IMR-90 (cell line): ENCODE results near the gene PNISR. TPM values are rescaled to one million over a fixed set of nuclear protein-coding genes. Genes with fewer than 3 reads are reported as not detected.

Experiments used
- ATAC-seq: fragments of 200-7000 bp; cut with Tn5 transposase; 2 replicates; pipeline ENCODE4 v1.9.1; 2020; ENCODE audit warnings: low read depth, mild to moderate bottlenecking, moderate library complexity
- BruUV-seq: library from RNA; stranded (reverse); fragments of 400-500 nt; replicated peaks from 2 replicates; lab custom pipeline; 2021; lab: Mats Ljungman, UMichigan
- CTCF ChIA-PET: fragments of 300-600 bp; formaldehyde crosslinking; extraction: SDS; loops from one replicate; lab custom pipeline; 2021; ENCODE audit warnings: antibody characterized with exemption; lab: Yijun Ruan, JAX
- POLR2A ChIA-PET: fragments of 300-600 bp; sonication (Branson Sonifier 250); formaldehyde crosslinking; loops from one replicate; lab custom pipeline; 2022; ENCODE audit warnings: antibody characterized with exemption; ENCODE audit not compliant: unreplicated experiment; lab: Charles Lee
- DNase-seq: peaks from one replicate; pipeline ENCODE4 v3.0.0; 2013
- H2AFZ ChIP-seq: replicated peaks from 2 replicates; pipeline ENCODE3; 2013; ENCODE audit warnings: low read length, mild to moderate bottlenecking; ENCODE audit not compliant: poor library complexity
- H2AK5ac ChIP-seq: 2 replicates; pipeline ENCODE4 v1.6.1; 2013; ENCODE audit warnings: low read depth, low read length, inconsistent platforms
- H2AK9ac ChIP-seq: replicated peaks from 2 replicates; pipeline ENCODE3; 2013; ENCODE audit warnings: mild to moderate bottlenecking, low read depth, low read length, moderate library complexity; ENCODE audit not compliant: poor library complexity
- H2BK120ac ChIP-seq: 2 replicates; pipeline ENCODE4 v1.6.1; 2013; ENCODE audit warnings: low read depth, low read length, inconsistent platforms
- H2BK15ac ChIP-seq: 3 replicates; pipeline ENCODE4 v1.6.1; 2013; ENCODE audit warnings: low read depth, low read length, inconsistent platforms
- H2BK20ac ChIP-seq: 2 replicates; pipeline ENCODE4 v1.6.1; 2013; ENCODE audit warnings: low read depth, mild to moderate bottlenecking, inconsistent platforms, low read length, moderate library complexity
- H2BK5ac ChIP-seq: 2 replicates; pipeline ENCODE4 v1.6.1; 2013; ENCODE audit warnings: mild to moderate bottlenecking, low read depth, low read length, inconsistent platforms; ENCODE audit not compliant: poor library complexity, severe bottlenecking
- H3K14ac ChIP-seq: replicated peaks from 2 replicates; pipeline ENCODE4 v1.6.1; 2013; ENCODE audit warnings: low read depth, low read length, inconsistent platforms
- H3K18ac ChIP-seq: 2 replicates; pipeline ENCODE4 v1.6.1; 2013; ENCODE audit warnings: low read depth, low read length, control low read depth
- H3K23ac ChIP-seq: 2 replicates; pipeline ENCODE4 v1.6.1; 2013; ENCODE audit warnings: low read depth, low read length, inconsistent platforms
- H3K27ac ChIP-seq: 2 replicates; pipeline ENCODE4 v1.5.1; 2013; ENCODE audit warnings: mild to moderate bottlenecking, control low read depth, low read length; ENCODE audit not compliant: insufficient read depth
- H3K27me3 ChIP-seq: 2 replicates; pipeline ENCODE4 v1.6.1; 2013; ENCODE audit warnings: low read length; ENCODE audit not compliant: control insufficient read depth, insufficient read depth
- H3K36me3 ChIP-seq: 2 replicates; pipeline ENCODE4 v1.6.1; 2013; ENCODE audit warnings: low read length, mixed read lengths; ENCODE audit not compliant: control insufficient read depth, insufficient read depth
- H3K4ac ChIP-seq: 2 replicates; pipeline ENCODE4 v1.6.1; 2013; ENCODE audit warnings: low read depth, low read length, inconsistent platforms
- H3K4me1 ChIP-seq: 2 replicates; pipeline ENCODE4 v1.6.1; 2013; ENCODE audit warnings: low read length, mixed read lengths; ENCODE audit not compliant: control insufficient read depth, insufficient read depth
- H3K4me2 ChIP-seq: 2 replicates; pipeline ENCODE4 v1.6.1; 2013; ENCODE audit warnings: low read depth, mild to moderate bottlenecking, control low read depth, low read length, moderate library complexity
- H3K4me3 ChIP-seq: 2 replicates; pipeline ENCODE4 v1.5.1; 2013; ENCODE audit warnings: low read depth, mild to moderate bottlenecking, control low read depth, low read length, moderate library complexity; ENCODE audit not compliant: insufficient read depth
- H3K56ac ChIP-seq: 2 replicates; pipeline ENCODE4 v1.6.1; 2013; ENCODE audit warnings: low read length, inconsistent platforms; ENCODE audit not compliant: insufficient read depth; ENCODE audit errors: extremely low read depth
- H3K79me1 ChIP-seq, 2 experiments: 2 replicates each; pipeline ENCODE4 v1.6.1; 2013; ENCODE audit warnings: low read length in 2 of 2, inconsistent platforms in 1 of 2, low read depth in 1 of 2
- H3K9ac ChIP-seq: 2 replicates; pipeline ENCODE4 v1.6.1; 2013; ENCODE audit warnings: low read depth, low read length, control low read depth
- H3K9me1 ChIP-seq: 2 replicates; pipeline ENCODE4 v1.6.1; 2013; ENCODE audit warnings: low read length, inconsistent platforms; ENCODE audit not compliant: insufficient read depth
- H3K9me3 ChIP-seq: 2 replicates; pipeline ENCODE4 v1.6.1; 2013; ENCODE audit warnings: low read length; ENCODE audit not compliant: control insufficient read depth, insufficient read depth
- H4K20me1 ChIP-seq: 2 replicates; pipeline ENCODE4 v1.6.1; 2013; ENCODE audit warnings: low read length, inconsistent platforms; ENCODE audit not compliant: insufficient read depth
- H4K5ac ChIP-seq: 2 replicates; pipeline ENCODE4 v1.6.1; 2013; ENCODE audit warnings: mild to moderate bottlenecking, low read depth, low read length, control low read depth
- H4K8ac ChIP-seq, 2 experiments: 2 replicates each; pipeline ENCODE4 v1.6.1; 2013; ENCODE audit warnings: low read depth in 2 of 2, low read length in 2 of 2, control low read depth in 1 of 2, inconsistent platforms in 1 of 2
- H4K91ac ChIP-seq: 2 replicates; pipeline ENCODE4 v1.6.1; 2013; ENCODE audit warnings: low read depth, low read length, inconsistent platforms; ENCODE audit not compliant: insufficient read depth
- BHLHE40 ChIP-seq: fragments of 150-350 bp; IDR thresholded peaks from 2 replicates; pipeline ENCODE4 v1.6.1; 2016; ENCODE audit warnings: mild to moderate bottlenecking, low read depth, low read length
- MAFK ChIP-seq: IDR thresholded peaks from 2 replicates; pipeline ENCODE4 v1.6.1; 2012; ENCODE audit warnings: low read depth, low read length, improper control_type of control experiment
- MAZ ChIP-seq: IDR thresholded peaks from 2 replicates; pipeline ENCODE4 v1.6.1; 2012; ENCODE audit warnings: low read depth, mild to moderate bottlenecking, low read length, improper control_type of control experiment, moderate library complexity, borderline replicate concordance
- MXI1 ChIP-seq: IDR thresholded peaks from 2 replicates; pipeline ENCODE4 v1.6.1; 2012; ENCODE audit warnings: low read depth, mild to moderate bottlenecking, low read length, moderate library complexity, borderline replicate concordance
- NFE2L2 ChIP-seq: fragments of 150-350 bp; IDR thresholded peaks from 2 replicates; pipeline ENCODE4 v1.6.1; 2016; ENCODE audit warnings: low read depth, mild to moderate bottlenecking, low read length
- USF2 ChIP-seq: fragments of 150-350 bp; IDR thresholded peaks from 2 replicates; pipeline ENCODE4 v1.6.1; 2017; ENCODE audit warnings: mild to moderate bottlenecking, antibody characterized with exemption, low read length, low read depth
- dilution Hi-C: fragments of 300-500 bp; cut with HindIII; formaldehyde crosslinking; loops from one replicate; pipeline ENCODE4 v1.14.3; 2018; ENCODE audit warnings: low sequenced_read_pairs; ENCODE audit not compliant: unreplicated experiment
- in situ Hi-C: fragments of 300-500 bp; cut with MboI; formaldehyde crosslinking; loops from 3 replicates; pipeline ENCODE4 v1.14.3; 2019; ENCODE audit warnings: low sequenced_read_pairs, inconsistent platforms, mixed read lengths
- intact Hi-C: fragments of 100-400 bp; cut with micrococcal nuclease; formaldehyde crosslinking; loops from 2 replicates; pipeline ENCODE4 v1.10.0; 2022
- polyA plus RNA-seq, 3 experiments: library from polyadenylated mRNA; depleted of rRNA; stranded (reverse); fragments of >200 nt; gene quantifications; 2 replicates each; pipeline ENCODE4 v1.2.3, GENCODE V29; 2012; ENCODE audit warnings: low replicate concordance in 1 of 3
- total RNA-seq: library from RNA; depleted of rRNA; stranded (reverse); fragments of >200 nt; gene quantifications from 2 replicates; pipeline ENCODE4 v1.2.3, GENCODE V29; 2012

PNISR gene
- total and polyA plus RNA-seq, 2 of the 4 experiments (the other 2 are of a cell fraction), result 44.5 to 46.2 TPM

GRCh38 chr6:99415446-99415845 is 9.7 kb downstream of the PNISR start:
- Histone ChIP-seq H2BK20ac (no peak overlapping the region), H3K4me1 (peaks cover 2% of the 10 kb centered on the region), H2AFZ (no peak overlapping the region), H3K18ac (no peak overlapping the region), H2AK5ac (no peak overlapping the region), H2BK5ac (no peak overlapping the region), H3K36me3 (peaks cover 10% of the 10 kb centered on the region), H4K8ac (no peak overlapping the region), H4K20me1 (peaks cover 38% of the 10 kb centered on the region), H3K27ac (no peak overlapping the region), H3K9ac (no peak overlapping the region), H3K4me3 (no peak overlapping the region), H3K27me3 (no peaks in the 10 kb centered on the region), H2BK120ac (no peak overlapping the region), H4K91ac (no peak overlapping the region), H3K14ac (no peak overlapping the region), H4K5ac (no peak overlapping the region), H2AK9ac (no peak overlapping the region), H3K23ac (no peak overlapping the region), H3K4ac (no peak overlapping the region), H3K9me3 (no peaks in the 10 kb centered on the region), H3K4me2 (peak overlapping the region; percentile 33), H3K56ac (no peak overlapping the region), H3K79me1 (peaks cover 10 to 42% of the 10 kb centered on the region in 2 experiments), H2BK15ac (no peak overlapping the region), H3K9me1 (peaks cover 3% of the 10 kb centered on the region; the same call in 1 of the 2 replicates)
- dilution Hi-C loops (no loop called here), in situ Hi-C loops (no loop called here), intact Hi-C loops (loop anchor here (1.0 kb wide), 1 partner anchor 9 kb away; no protein-coding TSS in a partner anchor)
- ChIA-PET CTCF (no interaction called here), POLR2A (no interaction called here)
- DNase-seq (peak; percentile 51), ATAC-seq (peak; percentile 92)
- TF ChIP-seq USF2 (no peak), MAZ (no peak), MAFK (no peak), BHLHE40 (no peak), NFE2L2 (no peak), MXI1 (no peak)
- no TSS peak for BruUV-seq
